Heart left ventricle (tissue), 13 donors: ENCODE results near the gene FAM131C.

Experiments used
- CTCF ChIP-seq, 12 donors: fragments of 200-600 bp; sonication (generic) in 4 of 12; IDR thresholded peaks; one replicate each; pipeline versions ENCODE4 v1.5.0 to v1.8.0; 2018 to 2022; ENCODE audit warnings: antibody characterized with exemption in 12 of 12, mild to moderate bottlenecking in 5 of 12
- POLR2A ChIP-seq, 2 donors: fragments of 450-650 bp; IDR thresholded peaks; one replicate each; pipeline ENCODE4 v1.6.1; 2017; ENCODE audit warnings: antibody characterized with exemption in 2 of 2, mild to moderate bottlenecking in 2 of 2, moderate library complexity in 2 of 2
- donor health status: ischemic (EF 13 %, LVEDD 7.1; RV severe dilation, severe dysfunction).
- donor health status: DM: no; HTN: yes; CAD: no.
- donor health status: DM: no; HTN: no; CAD: no.
- donor health status: ischemic (EF 25% LVEDD 6.9; RV normal size, moderate dysfunction).
- donor health status: ischemic (EF 25% LVEDD 5.7; RV mildly dilated, moderate dysfunction).
- donor health status: ischemic (EF 35%, LVEDD 5.7; RV mildly dilated, moderate dysfunction).
- donor health status: nonischemic (EF 11% LVEDD 7.7; RV severe dilation, severe dysfunction).
- donor health status: DM: yes; HTN: yes; CAD: no.
- donor health status: PGD.
- donor health status: ischemic (EF 29% LVEDD 5.4; RV normal size, mild dysfunction).
- donor health status: nonischemic (EF 23%, LVEDD 6.1; RV moderate dilation, normal function).

GRCh38 chr1:16048573-16049189 lies 24.8 kb downstream of the FAM131C start:
- TF ChIP-seq CTCF (IDR thresholded peaks at IDR 0.05) (peak in 4 of 12 donors; percentile 6 to 18 (median 12)), POLR2A (IDR thresholded peaks at IDR 0.05) (no peak)
